GM21390 (cell line): ENCODE results near the gene ARHGDIA.

Source experiments
- ATAC-seq: cut with Tn5 transposase; IDR thresholded peaks from one replicate; pipeline ENCODE4 v1.9.1; 2021; ENCODE audit not compliant: unreplicated experiment

ARHGDIA gene

GRCh38 chr17:81865733-81866439 is 5.3 kb downstream of the ARHGDIA start:
- ATAC-seq, result no peak

DNA sequence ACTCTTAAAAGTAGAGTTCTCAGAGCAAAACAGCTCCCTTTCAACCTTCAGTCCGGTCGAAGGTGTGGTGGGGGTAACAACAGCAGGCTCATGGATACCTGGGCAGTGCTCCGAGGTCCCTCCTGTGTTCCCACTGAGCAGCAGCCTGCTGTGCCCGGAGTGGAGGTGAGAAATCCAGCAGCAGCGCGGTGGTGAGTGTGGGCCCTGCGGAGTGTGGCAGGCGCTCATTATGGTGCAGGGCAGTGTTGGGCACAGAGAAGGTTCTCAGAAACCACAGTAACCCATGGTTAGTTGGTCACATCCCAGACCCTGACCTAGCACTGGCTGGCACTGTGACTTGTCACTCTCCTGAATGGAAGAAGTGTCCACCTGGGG is 5.8 kb downstream of the ARHGDIA start:
- no peak for ATAC-seq

GRCh38 chr17:81863833-81864768 is 7.0 kb downstream of the ARHGDIA start:
- no peak for ATAC-seq

- ATAC-seq, result no peak
These were observed 7.9 kb downstream of the ARHGDIA start for GRCh38 chr17:81863123-81863675.

- peak; percentile 77 for ATAC-seq
These were observed 10.2 kb downstream of the ARHGDIA start for GRCh38 chr17:81860756-81861568.

DNA sequence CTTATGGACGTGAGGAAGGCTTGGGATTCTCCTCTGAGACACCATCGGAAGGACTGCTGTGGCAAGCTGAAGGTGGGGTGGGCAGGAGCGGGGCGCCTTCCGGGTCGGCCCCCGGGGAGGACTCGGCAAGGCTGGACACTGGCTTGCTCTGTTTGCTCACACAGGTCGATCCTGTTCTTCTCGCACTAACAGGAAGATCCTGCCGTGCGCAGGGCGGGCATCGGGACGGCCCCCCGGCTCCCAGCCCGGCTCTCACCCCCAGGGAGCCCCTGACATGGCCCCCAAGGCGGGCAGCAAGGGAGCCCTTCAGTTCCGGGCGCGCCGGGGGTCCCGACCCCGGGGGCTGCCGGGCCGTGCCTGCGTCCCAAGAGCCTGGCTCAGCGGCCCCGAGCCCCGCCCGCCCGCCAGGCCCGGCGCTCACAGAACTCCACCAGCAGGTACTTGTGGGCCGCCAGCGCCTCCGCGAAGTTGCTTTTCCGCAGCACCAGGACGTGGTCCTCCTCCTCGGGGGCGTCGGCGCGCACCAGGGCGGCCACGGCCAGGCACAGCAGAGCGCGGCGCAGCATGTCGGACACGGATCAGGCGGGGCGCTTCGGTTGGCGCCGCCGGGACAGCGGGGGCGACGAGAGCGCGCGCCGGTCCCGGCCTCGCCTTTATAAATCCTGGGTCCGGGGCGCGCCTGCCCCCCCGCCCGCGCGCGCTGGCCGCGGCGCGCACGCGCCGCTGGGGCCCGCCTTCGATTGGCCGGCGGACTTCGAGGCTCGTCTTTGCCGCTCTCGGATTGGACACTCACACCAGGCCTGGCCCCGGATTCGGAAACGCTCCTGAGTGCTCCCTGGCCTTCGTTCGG is 11.0 kb downstream of the ARHGDIA start, which contains the start of gene P4HB:
TSS of gene P4HB (minus strand) at position 630 of the 850 bp plus-strand sequence. CDS start at position 566, 64 bp downstream.
- peak; percentile 2 for ATAC-seq

GRCh38 chr17:81858967-81859905 is 11.9 kb downstream of the ARHGDIA start:
- no peak for ATAC-seq

DNA sequence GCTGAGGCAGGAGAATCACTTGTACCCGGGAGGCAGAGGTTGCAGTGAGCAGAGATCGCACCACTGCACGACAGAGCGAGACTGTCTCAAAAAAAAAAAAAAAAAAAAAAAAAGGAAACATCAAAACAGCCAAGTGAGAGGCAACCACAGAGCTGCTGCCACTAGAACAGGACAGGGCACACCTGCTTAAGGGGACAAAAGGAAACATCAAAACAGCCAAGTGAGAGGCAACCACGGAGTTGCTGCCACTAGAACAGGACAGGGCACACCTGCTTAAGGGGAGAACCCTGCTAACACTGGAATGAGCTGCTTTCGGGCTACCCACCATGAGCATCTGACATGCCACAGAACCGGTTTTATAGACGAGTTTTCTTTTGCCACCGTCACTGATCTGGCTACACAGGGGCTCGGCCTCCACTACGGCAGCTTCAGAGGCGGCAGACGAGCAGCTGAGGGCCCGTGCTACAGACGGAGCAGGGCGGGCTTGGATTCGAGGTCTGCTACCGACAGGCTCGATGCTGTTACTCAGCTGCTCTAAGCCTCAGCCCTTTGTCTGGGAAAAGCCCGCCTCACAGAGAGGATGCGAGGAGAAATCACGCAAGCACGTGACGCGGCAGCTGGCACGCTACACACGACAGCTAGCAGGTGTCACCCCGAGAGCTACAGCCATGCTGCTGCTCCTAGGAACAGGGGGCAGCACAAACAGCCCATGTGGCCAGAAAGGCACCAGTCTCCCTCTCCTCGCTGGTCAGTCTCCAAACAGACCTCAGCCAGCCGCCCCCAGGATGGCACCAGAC is 12.8 kb downstream of the ARHGDIA start:
- no peak for ATAC-seq

DNA sequence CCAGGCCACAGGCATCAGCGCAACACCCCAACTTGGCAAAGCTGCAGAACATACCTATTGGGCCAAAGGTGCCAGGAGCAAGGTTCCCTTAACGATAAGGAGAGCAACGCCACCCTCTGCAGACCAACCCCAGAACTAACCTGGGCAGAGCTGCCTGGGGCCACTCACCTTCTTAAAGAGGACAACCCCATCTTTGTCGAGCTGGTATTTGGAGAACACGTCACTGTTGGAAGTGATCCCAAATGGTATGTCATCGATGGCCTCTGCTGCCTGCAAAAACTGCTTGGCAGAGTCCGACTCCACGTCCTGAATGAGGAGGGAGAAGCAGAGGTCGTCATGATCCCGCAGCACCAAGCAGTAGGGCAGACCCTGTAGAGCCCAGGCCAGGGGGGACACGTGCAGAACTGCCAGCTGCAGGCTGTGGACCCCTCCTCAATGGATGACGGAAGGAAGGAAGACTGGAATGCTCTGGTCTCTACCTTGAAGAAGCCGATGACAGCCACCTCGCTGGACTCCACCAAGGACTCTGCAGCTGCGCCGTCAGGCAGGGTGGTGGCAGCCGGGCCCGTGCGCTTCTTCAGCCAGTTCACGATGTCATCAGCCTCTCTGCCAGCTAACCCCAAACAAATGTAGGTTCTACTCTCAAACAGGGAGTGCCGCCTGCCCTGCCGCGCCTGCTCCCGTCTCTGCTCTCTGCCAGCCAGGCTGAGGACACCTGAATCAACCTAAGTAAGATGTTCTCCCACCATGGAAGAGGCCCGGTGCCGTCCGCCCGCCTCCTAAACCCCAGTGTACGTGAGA is 16.0 kb downstream of the ARHGDIA start:
- no peak for ATAC-seq

DNA sequence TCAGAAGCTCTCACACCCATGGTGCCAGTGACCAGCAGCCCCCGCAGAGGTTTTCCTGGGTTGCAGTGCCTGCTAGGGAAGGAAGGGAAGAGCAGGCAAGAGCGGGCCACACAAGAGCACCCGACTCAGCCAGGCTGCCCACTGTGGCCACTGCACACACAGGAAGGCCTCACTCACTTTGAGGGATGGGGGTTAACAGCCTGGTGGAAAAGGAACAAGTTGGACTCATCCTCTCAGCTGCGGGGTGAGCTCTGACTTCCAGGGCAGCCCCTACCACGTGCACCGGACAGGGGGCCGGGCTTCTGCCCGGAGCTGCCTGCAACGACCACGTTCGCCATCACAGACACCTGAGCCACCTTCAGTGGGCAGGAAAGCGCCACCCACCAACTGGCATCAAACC is 18.9 kb downstream of the ARHGDIA start:
- no peak for ATAC-seq

GRCh38 chr17:81851423-81851822 is 19.7 kb downstream of the ARHGDIA start:
- ATAC-seq, result no peak

GRCh38 chr17:81849457-81849856 is 21.7 kb downstream of the ARHGDIA start:
- no peak for ATAC-seq

GRCh38 chr17:81846743-81847689 is 24.1 kb downstream of the ARHGDIA start:
- ATAC-seq, result no peak

- ATAC-seq, result no peak
These were observed 25.0 kb downstream of the ARHGDIA start for GRCh38 chr17:81845881-81846742.

DNA sequence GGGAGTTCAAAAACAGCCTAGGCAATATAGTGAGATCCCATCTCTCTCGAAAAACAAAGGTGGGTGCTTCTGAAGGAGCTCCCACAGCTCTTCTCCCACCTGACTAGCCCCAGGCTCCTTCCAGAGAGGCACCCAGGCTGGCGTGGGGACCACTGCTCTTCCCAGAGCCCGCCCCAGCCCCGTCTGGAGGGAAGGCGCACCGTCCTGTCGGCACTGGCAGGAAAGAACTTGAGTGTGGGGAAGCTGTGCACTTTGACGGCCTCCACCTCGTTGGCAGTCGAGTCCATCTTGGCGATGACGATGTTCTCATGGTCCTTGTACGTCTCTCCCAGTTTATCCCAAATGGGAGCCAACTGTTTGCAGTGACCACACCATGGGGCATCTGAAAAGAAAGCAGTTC is 25.8 kb downstream of the ARHGDIA start:
- ATAC-seq, result no peak
